ENCODE measurements around the gene ARPP21.

Gene ARPP21

DNA sequence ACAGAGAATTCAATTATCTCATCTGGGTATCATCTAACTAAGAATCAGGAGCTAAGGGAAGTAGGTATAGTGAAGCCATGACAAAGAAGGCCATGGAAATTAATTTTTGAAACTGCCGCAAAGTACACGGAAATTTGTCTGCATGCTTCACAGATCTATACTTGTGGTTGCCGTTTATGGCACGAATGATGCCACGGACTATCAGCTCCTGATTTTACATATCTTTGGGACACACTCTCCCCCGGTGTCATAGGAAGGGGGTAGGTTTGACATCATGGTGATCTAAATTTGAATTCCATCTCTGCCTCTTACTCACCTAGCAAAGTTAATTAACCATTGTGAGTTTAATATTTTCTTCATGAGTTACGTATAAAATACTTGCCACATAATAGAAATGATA lies 14.0 kb downstream of the ARPP21 start:
- Histone ChIP-seq H3F3A (ENCODE audit: control insufficient read depth, insufficient read depth) (no peaks in the 10 kb centered on the region), H3K27ac (ENCODE audit: low read depth, low read length) (no peak overlapping the region), H3K4me3 (ENCODE audit: low read length) (no peak overlapping the region), H3K4me1 (ENCODE audit: control insufficient read depth, low read length) (no peaks in the 10 kb centered on the region), H3K4me2 (ENCODE audit: low read length) (no peak overlapping the region), H3K79me2 (ENCODE audit: control insufficient read depth, low read length) (no peaks in the 10 kb centered on the region), H3K9me3 (ENCODE audit: control insufficient read depth, insufficient read depth, low read length) (no peaks in the 10 kb centered on the region), H3K36me3 (ENCODE audit: control insufficient read depth, low read length) (no peaks in the 10 kb centered on the region), H4K20me1 (ENCODE audit: control insufficient read depth, insufficient read depth, low read depth, low read length) (no peaks in the 10 kb centered on the region), H3K9me2 (replicated peaks; ENCODE audit: control insufficient read depth, low read length) (no peaks in the 10 kb centered on the region), H3K27me3 (ENCODE audit: control insufficient read depth, low read length) (peaks cover 4% of the 10 kb centered on the region; the same call in 1 of the 2 replicates)
- no peak for TF ChIP-seq EZH2phosphoT487 (IDR thresholded peaks at IDR 0.05; ENCODE audit: borderline replicate concordance, low read length)
- TF ChIP-seq, protein P1, sequence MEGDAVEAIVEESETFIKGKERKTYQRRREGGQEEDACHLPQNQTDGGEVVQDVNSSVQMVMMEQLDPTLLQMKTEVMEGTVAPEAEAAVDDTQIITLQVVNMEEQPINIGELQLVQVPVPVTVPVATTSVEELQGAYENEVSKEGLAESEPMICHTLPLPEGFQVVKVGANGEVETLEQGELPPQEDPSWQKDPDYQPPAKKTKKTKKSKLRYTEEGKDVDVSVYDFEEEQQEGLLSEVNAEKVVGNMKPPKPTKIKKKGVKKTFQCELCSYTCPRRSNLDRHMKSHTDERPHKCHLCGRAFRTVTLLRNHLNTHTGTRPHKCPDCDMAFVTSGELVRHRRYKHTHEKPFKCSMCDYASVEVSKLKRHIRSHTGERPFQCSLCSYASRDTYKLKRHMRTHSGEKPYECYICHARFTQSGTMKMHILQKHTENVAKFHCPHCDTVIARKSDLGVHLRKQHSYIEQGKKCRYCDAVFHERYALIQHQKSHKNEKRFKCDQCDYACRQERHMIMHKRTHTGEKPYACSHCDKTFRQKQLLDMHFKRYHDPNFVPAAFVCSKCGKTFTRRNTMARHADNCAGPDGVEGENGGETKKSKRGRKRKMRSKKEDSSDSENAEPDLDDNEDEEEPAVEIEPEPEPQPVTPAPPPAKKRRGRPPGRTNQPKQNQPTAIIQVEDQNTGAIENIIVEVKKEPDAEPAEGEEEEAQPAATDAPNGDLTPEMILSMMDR (IDR thresholded peaks at IDR 0.05; ENCODE audit: low read depth, low read length, poor library complexity, severe bottlenecking): no peak

DNA sequence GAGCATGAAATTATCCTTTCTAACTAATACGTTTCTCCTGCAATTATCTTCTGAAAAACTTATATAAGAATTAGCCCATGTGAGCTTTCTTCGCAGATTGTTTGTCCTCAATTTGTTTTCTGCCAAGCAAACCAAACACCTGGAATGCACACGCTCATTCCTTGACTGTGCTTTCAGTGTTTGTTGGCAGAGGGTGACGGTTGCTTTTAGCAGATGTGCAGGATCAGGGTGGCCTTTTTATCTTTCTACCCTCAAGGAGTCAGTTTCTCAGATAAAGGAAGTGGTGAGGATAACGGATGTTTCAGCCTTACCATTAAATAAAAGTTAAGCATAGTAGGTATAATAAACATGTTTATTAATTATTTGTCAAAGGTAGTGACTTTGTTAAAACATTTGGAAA lies 15.2 kb downstream of the ARPP21 start:
- Histone ChIP-seq H3K27ac (ENCODE audit: low read depth, low read length) (no peak overlapping the region), H3K4me3 (ENCODE audit: low read length) (no peak overlapping the region), H3K79me2 (ENCODE audit: control insufficient read depth, low read length) (no peaks in the 10 kb centered on the region), H3K36me3 (ENCODE audit: control insufficient read depth, low read length) (no peaks in the 10 kb centered on the region), H3F3A (ENCODE audit: control insufficient read depth, insufficient read depth) (no peaks in the 10 kb centered on the region), H3K27me3 (ENCODE audit: control insufficient read depth, low read length) (peaks cover 4% of the 10 kb centered on the region; the same call in 1 of the 2 replicates), H3K4me1 (ENCODE audit: control insufficient read depth, low read length) (no peaks in the 10 kb centered on the region), H3K9me3 (ENCODE audit: control insufficient read depth, insufficient read depth, low read length) (no peaks in the 10 kb centered on the region), H3K4me2 (ENCODE audit: low read length) (no peak overlapping the region), H4K20me1 (ENCODE audit: control insufficient read depth, insufficient read depth, low read depth, low read length) (no peaks in the 10 kb centered on the region), H3K9me2 (replicated peaks; ENCODE audit: control insufficient read depth, low read length) (no peaks in the 10 kb centered on the region)
- TF ChIP-seq EZH2phosphoT487 (IDR thresholded peaks at IDR 0.05; ENCODE audit: borderline replicate concordance, low read length): no peak
- TF ChIP-seq, protein P1 (IDR thresholded peaks at IDR 0.05; ENCODE audit: low read depth, low read length, poor library complexity, severe bottlenecking): no peak

DNA sequence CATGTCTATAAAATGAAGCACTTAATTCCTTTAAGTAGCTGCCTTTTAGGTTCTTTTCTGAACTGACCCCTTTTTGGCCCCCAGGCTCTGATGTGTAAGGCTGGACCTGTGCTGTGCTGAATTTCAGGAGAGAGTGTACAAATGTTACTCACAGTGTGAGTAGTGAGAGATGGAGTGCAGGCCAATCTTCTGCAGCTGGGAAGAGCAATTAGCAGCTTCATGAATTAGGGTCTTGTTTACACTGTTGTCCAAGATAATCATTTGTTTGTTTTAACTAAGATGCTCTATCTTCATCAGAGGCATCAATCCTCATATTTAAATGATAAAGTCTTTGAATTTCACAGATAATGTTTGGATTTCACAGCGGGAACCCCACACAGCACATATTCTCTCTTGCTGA lies 19.4 kb downstream of the ARPP21 start:
- Histone ChIP-seq H3K27me3 (ENCODE audit: control insufficient read depth, low read length) (no peaks in the 10 kb centered on the region), H3K9me2 (replicated peaks; ENCODE audit: control insufficient read depth, low read length) (no peaks in the 10 kb centered on the region), H3K27ac (ENCODE audit: low read depth, low read length) (no peak overlapping the region), H3K4me2 (ENCODE audit: low read length) (no peak overlapping the region), H3K9me3 (ENCODE audit: control insufficient read depth, insufficient read depth, low read length) (no peaks in the 10 kb centered on the region), H3F3A (ENCODE audit: control insufficient read depth, insufficient read depth) (no peaks in the 10 kb centered on the region), H3K79me2 (ENCODE audit: control insufficient read depth, low read length) (no peaks in the 10 kb centered on the region), H3K4me1 (ENCODE audit: control insufficient read depth, low read length) (no peaks in the 10 kb centered on the region), H3K4me3 (ENCODE audit: low read length) (no peak overlapping the region), H3K36me3 (ENCODE audit: control insufficient read depth, low read length) (no peaks in the 10 kb centered on the region), H4K20me1 (ENCODE audit: control insufficient read depth, insufficient read depth, low read depth, low read length) (no peaks in the 10 kb centered on the region)
- TF ChIP-seq, protein P1 (IDR thresholded peaks at IDR 0.05; ENCODE audit: low read depth, low read length, poor library complexity, severe bottlenecking): no peak
- TF ChIP-seq EZH2phosphoT487 (IDR thresholded peaks at IDR 0.05; ENCODE audit: borderline replicate concordance, low read length): no peak

All from DOHH2 (cell line).